OCI-LY3 (cell line): ENCODE measurements around the gene CHRD.

ENCODE experiments used
- EZH2phosphoT487 ChIP-seq: fragments of 200-600 bp; shearing (Covaris generic); IDR thresholded peaks from 2 replicates; pipeline ENCODE4 v1.6.1; 2018; ENCODE audit warnings: antibody characterized with exemption, mixed run types, low read depth
- TF ChIP-seq, protein P1 (sequence below): fragments of 200-600, 300-600 bp; sonication (generic); IDR thresholded peaks from 2 replicates; pipeline ENCODE4 v1.5.1; 2014; ENCODE audit warnings: antibody characterized with exemption, low read length, low read depth

DNA sequence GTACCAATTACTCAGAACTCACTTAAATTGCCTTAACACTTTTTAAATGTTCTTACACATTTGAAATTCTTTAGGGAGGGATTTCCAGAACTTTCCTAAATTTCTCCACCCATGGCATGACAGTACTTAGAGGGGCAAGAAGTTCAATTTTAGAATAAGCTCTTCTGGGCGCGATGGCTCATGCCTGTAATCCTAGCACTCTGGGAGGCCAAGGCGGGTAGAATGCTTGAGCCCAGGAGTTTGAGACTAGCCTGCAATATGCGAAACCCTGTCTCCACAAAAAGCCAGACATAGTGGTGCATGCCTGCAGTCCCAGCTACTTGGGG, 31.8 kb upstream of the CHRD start:
- TF ChIP-seq, protein P1, sequence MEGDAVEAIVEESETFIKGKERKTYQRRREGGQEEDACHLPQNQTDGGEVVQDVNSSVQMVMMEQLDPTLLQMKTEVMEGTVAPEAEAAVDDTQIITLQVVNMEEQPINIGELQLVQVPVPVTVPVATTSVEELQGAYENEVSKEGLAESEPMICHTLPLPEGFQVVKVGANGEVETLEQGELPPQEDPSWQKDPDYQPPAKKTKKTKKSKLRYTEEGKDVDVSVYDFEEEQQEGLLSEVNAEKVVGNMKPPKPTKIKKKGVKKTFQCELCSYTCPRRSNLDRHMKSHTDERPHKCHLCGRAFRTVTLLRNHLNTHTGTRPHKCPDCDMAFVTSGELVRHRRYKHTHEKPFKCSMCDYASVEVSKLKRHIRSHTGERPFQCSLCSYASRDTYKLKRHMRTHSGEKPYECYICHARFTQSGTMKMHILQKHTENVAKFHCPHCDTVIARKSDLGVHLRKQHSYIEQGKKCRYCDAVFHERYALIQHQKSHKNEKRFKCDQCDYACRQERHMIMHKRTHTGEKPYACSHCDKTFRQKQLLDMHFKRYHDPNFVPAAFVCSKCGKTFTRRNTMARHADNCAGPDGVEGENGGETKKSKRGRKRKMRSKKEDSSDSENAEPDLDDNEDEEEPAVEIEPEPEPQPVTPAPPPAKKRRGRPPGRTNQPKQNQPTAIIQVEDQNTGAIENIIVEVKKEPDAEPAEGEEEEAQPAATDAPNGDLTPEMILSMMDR: no peak
- no peak for TF ChIP-seq EZH2phosphoT487
